CD4-positive, alpha-beta T cell (primary cell): Measurements from ENCODE around the gene CLEC18A. TPM values are rescaled to one million over a fixed set of nuclear protein-coding genes. Genes with fewer than 3 reads are reported as not detected.

ENCODE experiments used
- ATAC-seq: fragments of 200-7000 bp; cut with Tn5 transposase; one replicate; pipeline ENCODE4 v1.10.0; 2022; ENCODE audit warnings: mild to moderate bottlenecking; ENCODE audit not compliant: poor library complexity
- CTCF ChIA-PET: fragments of 350-600 bp; sonication (Branson Sonifier 250); formaldehyde crosslinking; loops from one replicate; lab custom pipeline; 2021; ENCODE audit warnings: antibody characterized with exemption, inconsistent platforms; lab: Charles Lee
- POLR2A ChIA-PET: fragments of 350-600 bp; sonication (Branson Sonifier 250); formaldehyde crosslinking; loops from one replicate; lab custom pipeline; 2021; ENCODE audit warnings: antibody characterized with exemption, inconsistent platforms; lab: Charles Lee
- DNase-seq, 14 experiments: peaks; one replicate each; pipeline ENCODE4 v3.0.0-alpha.2; 2013 to 2020; ENCODE audit warnings: mixed read lengths in 2 of 14
- H3K27ac ChIP-seq, 2 donors: one replicate each; pipeline versions ENCODE4 v1.5.1 to v1.7.0; 2013; ENCODE audit warnings: low read length in 2 of 2, low read depth in 1 of 2, mild to moderate bottlenecking in 1 of 2
- H3K27me3 ChIP-seq, 2 experiments: 1 replicate in 1 of 2; 2 replicates in 1 of 2; pipeline versions ENCODE4 v1.6.1 to v1.7.0; 2013; ENCODE audit warnings: low read length in 2 of 2, control low read depth in 1 of 2, mild to moderate bottlenecking in 1 of 2, moderate library complexity in 1 of 2; ENCODE audit not compliant: insufficient read depth in 2 of 2, control insufficient read depth in 1 of 2
- H3K36me3 ChIP-seq: one replicate; pipeline ENCODE4 v1.6.1; 2013; ENCODE audit warnings: low read length, control low read depth; ENCODE audit not compliant: insufficient read depth
- H3K4me1 ChIP-seq: one replicate; pipeline ENCODE4 v1.6.1; 2013; ENCODE audit warnings: low read length, control low read depth; ENCODE audit not compliant: insufficient read depth
- H3K4me3 ChIP-seq: one replicate; pipeline ENCODE4 v1.5.1; 2013; ENCODE audit warnings: mild to moderate bottlenecking, low read length, moderate library complexity
- H3K9me3 ChIP-seq, 2 experiments: 1 replicate in 1 of 2; 2 replicates in 1 of 2; pipeline versions ENCODE4 v1.6.1 to v1.7.0; 2013; ENCODE audit warnings: low read length in 2 of 2, mild to moderate bottlenecking in 2 of 2, control low read depth in 1 of 2, moderate library complexity in 1 of 2; ENCODE audit not compliant: control insufficient read depth in 1 of 2, insufficient read depth in 1 of 2
- H3K27ac Mint-ChIP-seq: one replicate; pipeline ENCODE4 v1.8.0; 2020; ENCODE audit warnings: mixed read lengths
- H3K27me3 Mint-ChIP-seq: one replicate; pipeline ENCODE4 v1.8.0; 2021; ENCODE audit warnings: mixed read lengths
- H3K36me3 Mint-ChIP-seq: one replicate; pipeline ENCODE4 v1.8.0; 2021; ENCODE audit warnings: low read depth, mixed read lengths
- H3K4me1 Mint-ChIP-seq: one replicate; pipeline ENCODE4 v1.8.0; 2021; ENCODE audit warnings: low read depth, mixed read lengths
- H3K4me3 Mint-ChIP-seq: one replicate; pipeline ENCODE4 v1.8.0; 2020; ENCODE audit warnings: mild to moderate bottlenecking, mixed read lengths
- H3K9me3 Mint-ChIP-seq: one replicate; pipeline ENCODE4 v1.8.0; 2020; ENCODE audit warnings: mixed read lengths
- intact Hi-C, 2 experiments: fragments of 100-400 bp; cut with DNase I in 1 of 2; cut with micrococcal nuclease in 1 of 2; formaldehyde crosslinking; loops; one replicate each; pipeline versions ENCODE4 v1.15.1 to v1.9.0; 2023 to 2025; cut with DNase I, micrococcal nuclease
- total RNA-seq, 174 experiments: library from RNA in 2 of 174; stranded (reverse) in 2 of 174; gene quantifications; one replicate each; pipeline ENCODE4 v1.2.3 and lab custom pipeline; 2021 to 2026
- TF ChIP-seq, protein P1 (sequence below): fragments of 200-600 bp; IDR thresholded peaks from one replicate; pipeline ENCODE4 v1.8.0; 2022; ENCODE audit warnings: antibody characterized with exemption, mild to moderate bottlenecking

CLEC18A gene
- total RNA-seq, 2 experiments from 2014 or later: 1.3 to 1.7 TPM

DNA sequence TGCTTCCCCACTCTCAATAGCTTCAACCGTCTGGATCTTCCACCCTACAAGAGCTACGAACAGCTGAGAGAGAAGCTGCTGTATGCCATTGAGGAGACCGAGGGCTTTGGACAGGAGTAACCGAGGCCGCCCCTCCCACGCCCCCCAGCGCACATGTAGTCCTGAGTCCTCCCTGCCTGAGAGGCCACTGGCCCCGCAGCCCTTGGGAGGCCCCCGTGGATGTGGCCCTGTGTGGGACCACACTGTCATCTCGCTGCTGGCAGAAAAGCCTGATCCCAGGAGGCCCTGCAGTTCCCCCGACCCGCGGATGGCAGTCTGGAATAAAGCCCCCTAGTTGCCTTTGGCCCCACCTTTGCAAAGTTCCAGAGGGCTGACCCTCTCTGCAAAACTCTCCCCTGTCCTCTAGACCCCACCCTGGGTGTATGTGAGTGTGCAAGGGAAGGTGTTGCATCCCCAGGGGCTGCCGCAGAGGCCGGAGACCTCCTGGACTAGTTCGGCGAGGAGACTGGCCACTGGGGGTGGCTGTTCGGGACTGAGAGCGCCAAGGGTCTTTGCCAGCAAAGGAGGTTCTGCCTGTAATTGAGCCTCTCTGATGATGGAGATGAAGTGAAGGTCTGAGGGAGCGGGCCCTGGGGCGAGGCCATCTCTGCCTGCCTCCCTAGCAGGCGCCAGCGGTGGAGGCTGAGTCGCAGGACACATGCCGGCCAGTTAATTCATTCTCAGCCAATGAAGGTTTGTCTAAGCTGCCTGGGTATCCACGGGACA, 11.1 kb upstream of the CLEC18A start:
- no peak overlapping the region for H3K4me3 Mint-ChIP-seq
- H3K36me3 Mint-ChIP-seq: peaks cover 71% of the 10 kb centered on the region
- H3K27me3 ChIP-seq: no peaks in the 10 kb centered on the region
- H3K27ac Mint-ChIP-seq: no peak overlapping the region
- ChIA-PET POLR2A (interaction anchor here (0.8 kb wide), 1 partner anchor 10 kb away, joined by 3 read pairs; no protein-coding TSS in a partner anchor), CTCF (no interaction called here)
- H3K4me1 Mint-ChIP-seq: no peaks in the 10 kb centered on the region
- no peaks in the 10 kb centered on the region for H3K9me3 ChIP-seq
- H3K36me3 ChIP-seq: peaks cover 68% of the 10 kb centered on the region
- intact Hi-C loops: loop anchor here (10.0 kb wide), 2 partner anchors 145 to 545 kb away; no protein-coding TSS in a partner anchor
- no peak overlapping the region for H3K4me3 ChIP-seq
- ATAC-seq (no peak), DNase-seq (no peak)
- no peaks in the 10 kb centered on the region for H3K27me3 Mint-ChIP-seq
- H3K4me1 ChIP-seq: no peaks in the 10 kb centered on the region
- TF ChIP-seq, protein P1, sequence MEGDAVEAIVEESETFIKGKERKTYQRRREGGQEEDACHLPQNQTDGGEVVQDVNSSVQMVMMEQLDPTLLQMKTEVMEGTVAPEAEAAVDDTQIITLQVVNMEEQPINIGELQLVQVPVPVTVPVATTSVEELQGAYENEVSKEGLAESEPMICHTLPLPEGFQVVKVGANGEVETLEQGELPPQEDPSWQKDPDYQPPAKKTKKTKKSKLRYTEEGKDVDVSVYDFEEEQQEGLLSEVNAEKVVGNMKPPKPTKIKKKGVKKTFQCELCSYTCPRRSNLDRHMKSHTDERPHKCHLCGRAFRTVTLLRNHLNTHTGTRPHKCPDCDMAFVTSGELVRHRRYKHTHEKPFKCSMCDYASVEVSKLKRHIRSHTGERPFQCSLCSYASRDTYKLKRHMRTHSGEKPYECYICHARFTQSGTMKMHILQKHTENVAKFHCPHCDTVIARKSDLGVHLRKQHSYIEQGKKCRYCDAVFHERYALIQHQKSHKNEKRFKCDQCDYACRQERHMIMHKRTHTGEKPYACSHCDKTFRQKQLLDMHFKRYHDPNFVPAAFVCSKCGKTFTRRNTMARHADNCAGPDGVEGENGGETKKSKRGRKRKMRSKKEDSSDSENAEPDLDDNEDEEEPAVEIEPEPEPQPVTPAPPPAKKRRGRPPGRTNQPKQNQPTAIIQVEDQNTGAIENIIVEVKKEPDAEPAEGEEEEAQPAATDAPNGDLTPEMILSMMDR: no peak
- H3K27ac ChIP-seq: no peak overlapping the region
- no peaks in the 10 kb centered on the region for H3K9me3 Mint-ChIP-seq

DNA sequence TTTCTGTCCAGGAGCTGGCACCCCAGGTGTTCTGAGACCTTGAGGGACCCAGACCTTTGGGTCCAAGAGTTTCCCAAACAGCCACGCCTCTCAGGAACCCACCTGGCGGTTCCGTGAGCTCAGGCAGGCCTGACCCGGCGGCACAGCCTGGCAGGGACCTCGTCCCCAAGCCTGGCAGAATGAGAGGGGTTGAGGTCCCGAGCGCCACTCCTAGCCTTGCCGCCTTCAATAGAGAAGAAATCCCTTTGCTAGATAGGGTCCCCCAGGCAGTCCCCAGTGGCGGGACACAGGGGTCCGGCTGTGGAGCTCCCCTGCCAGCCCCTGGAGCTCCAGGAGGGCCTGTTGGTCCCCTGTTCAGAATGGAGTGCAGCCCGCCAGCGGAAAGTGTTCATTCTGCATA, 10.5 kb upstream of the CLEC18A start:
- no peaks in the 10 kb centered on the region for H3K4me1 ChIP-seq
- no peak overlapping the region for H3K27ac Mint-ChIP-seq
- H3K4me1 Mint-ChIP-seq: no peaks in the 10 kb centered on the region
- intact Hi-C loops: no loop called here
- no peaks in the 10 kb centered on the region for H3K27me3 ChIP-seq
- H3K27me3 Mint-ChIP-seq: no peaks in the 10 kb centered on the region
- no peak overlapping the region for H3K4me3 Mint-ChIP-seq
- no peaks in the 10 kb centered on the region for H3K9me3 ChIP-seq
- H3K4me3 ChIP-seq: no peak overlapping the region
- peaks cover 62% of the 10 kb centered on the region for H3K36me3 ChIP-seq
- peaks cover 65% of the 10 kb centered on the region for H3K36me3 Mint-ChIP-seq
- CTCF ChIA-PET: no interaction called here
- TF ChIP-seq, protein P1: no peak
- DNase-seq: no peak
- no peak overlapping the region for H3K27ac ChIP-seq
- ATAC-seq: no peak
- H3K9me3 Mint-ChIP-seq: no peaks in the 10 kb centered on the region
- POLR2A ChIA-PET: no interaction called here

DNA sequence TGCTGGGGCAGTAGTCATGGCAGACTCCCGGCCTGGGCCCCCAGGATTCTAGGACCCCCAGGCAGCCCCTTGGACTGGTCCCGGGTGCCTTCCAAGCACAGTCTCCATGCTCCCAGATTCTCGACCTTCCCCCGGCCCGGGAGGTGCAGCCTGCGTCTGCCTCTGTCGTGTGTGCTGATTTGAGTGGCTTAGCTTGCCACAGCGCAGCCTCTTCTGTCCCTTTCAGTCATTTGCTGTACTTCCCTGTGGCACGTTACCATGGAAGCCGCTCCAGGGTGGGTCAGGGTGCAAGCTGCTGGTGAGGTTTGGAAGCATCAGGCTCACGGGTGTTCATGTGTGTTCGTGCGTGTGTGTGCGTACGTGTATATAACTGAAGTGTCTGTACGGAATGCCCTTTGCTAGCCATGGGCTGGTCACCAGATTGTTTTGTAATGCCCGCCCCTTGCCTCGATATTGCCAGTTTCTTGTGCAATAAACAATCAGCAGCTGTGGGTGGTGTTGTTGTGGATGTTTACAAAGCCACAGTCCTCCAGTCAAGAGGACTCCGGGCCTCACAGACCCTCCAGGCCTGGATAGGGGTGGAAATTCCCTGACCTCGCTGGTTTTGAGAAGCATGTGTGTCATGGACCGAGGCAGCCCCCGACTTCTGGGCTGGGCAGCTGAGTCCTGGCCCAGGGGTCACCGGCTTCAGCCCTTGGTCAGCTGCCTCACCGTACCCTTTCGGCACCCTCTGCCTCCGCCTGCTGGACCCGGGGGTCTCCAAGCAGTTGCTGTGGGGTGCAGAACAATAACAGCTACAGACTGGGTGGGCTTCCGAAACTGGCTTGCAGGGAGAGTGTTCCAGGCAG, 9.7 kb upstream of the CLEC18A start:
- Histone ChIP-seq H3K4me1 (no peaks in the 10 kb centered on the region), H3K27ac (no peak overlapping the region), H3K36me3 (peaks cover 54% of the 10 kb centered on the region), H3K27me3 (no peaks in the 10 kb centered on the region), H3K4me3 (no peak overlapping the region), H3K9me3 (no peaks in the 10 kb centered on the region)
- no peaks in the 10 kb centered on the region for H3K27me3 Mint-ChIP-seq
- no peak overlapping the region for H3K27ac Mint-ChIP-seq
- ATAC-seq (no peak), DNase-seq (no peak)
- TF ChIP-seq, protein P1: no peak
- no peaks in the 10 kb centered on the region for H3K4me1 Mint-ChIP-seq
- H3K4me3 Mint-ChIP-seq: no peak overlapping the region
- POLR2A ChIA-PET: no interaction called here
- intact Hi-C loops: no loop called here
- peaks cover 57% of the 10 kb centered on the region for H3K36me3 Mint-ChIP-seq
- H3K9me3 Mint-ChIP-seq: no peaks in the 10 kb centered on the region
- CTCF ChIA-PET: interaction anchor here (2.0 kb wide), 1 partner anchor 11 kb away, joined by 5 read pairs; no protein-coding TSS in a partner anchor
